Panc1 (cell line): Measurements from ENCODE around the gene MBD5. TPM values are rescaled to one million over a fixed set of nuclear protein-coding genes. Genes with fewer than 3 reads are reported as not detected.

Source experiments
- ATAC-seq: fragments of 200-7000 bp; cut with Tn5 transposase; 2 replicates; pipeline ENCODE4 v1.9.1; 2020; ENCODE audit warnings: mild to moderate bottlenecking, moderate library complexity
- BruUV-seq: library from RNA; stranded (reverse); fragments of 400-500 nt; replicated peaks from 2 replicates; lab custom pipeline; 2021; lab: Mats Ljungman, UMichigan
- CTCF ChIA-PET: fragments of 300-600 bp; sonication (Branson Sonifier 250); formaldehyde crosslinking; loops from one replicate; lab custom pipeline; 2022; ENCODE audit warnings: antibody characterized with exemption; lab: Charles Lee
- POLR2A ChIA-PET: fragments of 300-600 bp; sonication (Branson Sonifier 250); formaldehyde crosslinking; loops from one replicate; lab custom pipeline; 2022; ENCODE audit warnings: antibody characterized with exemption; lab: Charles Lee
- DNase-seq: peaks from one replicate; pipeline ENCODE4 v3.0.0-alpha.2; 2010; ENCODE audit warnings: low read depth, low spot score
- H3K27ac ChIP-seq: 2 replicates; pipeline ENCODE4 v1.5.1; 2011; ENCODE audit warnings: mild to moderate bottlenecking, low read length, inconsistent platforms
- H3K27me3 ChIP-seq: fragments of 200-500 bp; sonication (Bioruptor generic); 2 replicates; pipeline ENCODE4 v1.6.0; 2014; ENCODE audit warnings: low read length, inconsistent platforms; ENCODE audit not compliant: control insufficient read depth, insufficient read depth
- H3K36me3 ChIP-seq: fragments of 200-500 bp; sonication (Bioruptor generic); 2 replicates; pipeline ENCODE4 v1.5.1; 2014; ENCODE audit warnings: inconsistent platforms, mild to moderate bottlenecking, low read length, moderate library complexity; ENCODE audit not compliant: control insufficient read depth, insufficient read depth
- H3K4me1 ChIP-seq: 2 replicates; pipeline ENCODE4 v1.5.1; 2011; ENCODE audit warnings: inconsistent platforms, mild to moderate bottlenecking, low read length, moderate library complexity; ENCODE audit not compliant: control insufficient read depth, insufficient read depth
- H3K4me3 ChIP-seq, 2 experiments: 2 replicates each; pipeline ENCODE4 v1.5.1; 2011 to 2012; ENCODE audit warnings: low read depth in 2 of 2, low read length in 2 of 2, mild to moderate bottlenecking in 2 of 2, inconsistent platforms in 1 of 2, moderate library complexity in 1 of 2
- H3K9me3 ChIP-seq: fragments of 200-500 bp; sonication (Bioruptor generic); 2 replicates; pipeline ENCODE4 v1.5.1; 2014; ENCODE audit warnings: low read depth, mild to moderate bottlenecking, inconsistent platforms, low read length, moderate library complexity; ENCODE audit not compliant: control insufficient read depth, insufficient read depth
- CTCF ChIP-seq: fragments of 450-650 bp; IDR thresholded peaks from 2 replicates; pipeline ENCODE4 v1.5.1; 2017; ENCODE audit warnings: mild to moderate bottlenecking
- POLR2AphosphoS5 ChIP-seq: IDR thresholded peaks from 2 replicates; pipeline ENCODE4 v1.6.1; 2012; ENCODE audit warnings: mild to moderate bottlenecking, low read depth, low read length, moderate library complexity
- REST ChIP-seq, 2 experiments: IDR thresholded peaks; 2 replicates each; pipeline ENCODE4 v1.6.1; 2011 to 2012; ENCODE audit warnings: low read depth in 2 of 2, control low read depth in 1 of 2, low read length in 1 of 2, mild to moderate bottlenecking in 1 of 2, moderate library complexity in 1 of 2; ENCODE audit not compliant: insufficient read depth in 1 of 2
- SIN3A ChIP-seq: IDR thresholded peaks from 2 replicates; pipeline ENCODE4 v1.6.1; 2012; ENCODE audit warnings: low read depth, mild to moderate bottlenecking, low read length, moderate library complexity, borderline replicate concordance; ENCODE audit not compliant: insufficient read depth
- TCF7L2 ChIP-seq: IDR thresholded peaks from 2 replicates; pipeline ENCODE4 v1.6.1; 2011; ENCODE audit warnings: mild to moderate bottlenecking, low read depth, low read length, inconsistent platforms
- in situ Hi-C: cut with HindIII; loops from 2 replicates; pipeline ENCODE4 v1.10.0; 2016; ENCODE audit warnings: low sequenced_read_pairs, low pct_unique_long_range_greater_than_20kb
- intact Hi-C: fragments of 100-400 bp; cut with micrococcal nuclease; formaldehyde crosslinking; loops from one replicate; pipeline ENCODE4 v1.10.0; 2022; ENCODE audit not compliant: unreplicated experiment
- total RNA-seq: library from RNA; stranded (reverse); gene quantifications from one replicate; pipeline ENCODE4 v1.2.1, GENCODE V29; 2021; ENCODE audit not compliant: unreplicated experiment

The MBD5 gene
- total RNA-seq, 1 experiment from 2014 or later, result 40.2 TPM

GRCh38 chr2:148533004-148533403, 512.1 kb downstream of the MBD5 start:
- BruUV-seq, result no TSS peak
- in situ Hi-C loops, result no loop called here

GRCh38 chr2:148533685-148534084, 512.8 kb downstream of the MBD5 start:
- intact Hi-C loops (no loop called here), in situ Hi-C loops (no loop called here)
- Histone ChIP-seq H3K36me3 (no peaks in the 10 kb centered on the region), H3K27me3 (no peaks in the 10 kb centered on the region), H3K9me3 (no peaks in the 10 kb centered on the region), H3K4me1 (no peaks in the 10 kb centered on the region), H3K4me3 (no peak overlapping the region), H3K27ac (no peak overlapping the region)
- BruUV-seq, result no TSS peak
- TF ChIP-seq REST (IDR thresholded peaks at IDR 0.05; ENCODE audit: insufficient read depth in 1 of 2, low read depth in 2 of 2, low read length in 1 of 2) (no peak), SIN3A (no peak), TCF7L2 (no peak), CTCF (no peak), POLR2AphosphoS5 (no peak)
- CTCF ChIA-PET, result no interaction called here
- POLR2A ChIA-PET, result no interaction called here
- ATAC-seq (no peak), DNase-seq (no peak)

More at GRCh38 chr2:148533004-148533403, 512.1 kb downstream of the MBD5 start:
- H3K9me3 ChIP-seq, result no peaks in the 10 kb centered on the region
- no peak overlapping the region for H3K27ac ChIP-seq
- POLR2A ChIA-PET, result no interaction called here
- H3K4me3 ChIP-seq, result no peak overlapping the region
- no peaks in the 10 kb centered on the region for H3K36me3 ChIP-seq
- ATAC-seq (no peak), DNase-seq (no peak)
- TF ChIP-seq TCF7L2, result no peak
- no peak for TF ChIP-seq SIN3A
- TF ChIP-seq CTCF, result no peak
- no peak for TF ChIP-seq REST (IDR thresholded peaks at IDR 0.05; ENCODE audit: insufficient read depth in 1 of 2, low read depth in 2 of 2, low read length in 1 of 2)
- no peak for TF ChIP-seq POLR2AphosphoS5
- H3K4me1 ChIP-seq, result no peaks in the 10 kb centered on the region
- CTCF ChIA-PET, result no interaction called here
- intact Hi-C loops, result no loop called here
- no peaks in the 10 kb centered on the region; the same call in 1 of the 2 replicates for H3K27me3 ChIP-seq
